ENCODE measurements around the gene RABGAP1L. TPM values are rescaled to one million over a fixed set of nuclear protein-coding genes. Genes with fewer than 3 reads are reported as not detected.

The RABGAP1L gene
- total and polyA plus RNA-seq, 2 of the 8 experiments (the other 6 are each of a cell fraction or from before 2014, with no cell fraction given), result 33.3 to 156 TPM

- FAIRE-seq, result no peak
- Histone ChIP-seq H3K9me3 (ENCODE audit: insufficient read depth in 2 of 2, low read depth in 1 of 2, low read length in 1 of 2) (no peaks in the 10 kb centered on the region), H3K79me2 (ENCODE audit: control insufficient read depth in 1 of 2, insufficient read depth in 2 of 2, low read length in 2 of 2) (peaks cover 0 to 24% of the 10 kb centered on the region in 2 experiments; a peak in 1 of 4 replicates), H2BK12ac (ENCODE audit: low read depth, low read length) (no peak overlapping the region), H3K4me1 (replicated peaks in 1 of 4; ENCODE audit: control insufficient read depth in 3 of 4, insufficient read depth in 4 of 4, low read length in 3 of 4) (no peaks in the 10 kb centered on the region), H3K4ac (replicated peaks; ENCODE audit: insufficient read length, low read depth, low read length) (no peak overlapping the region), H3K23me2 (ENCODE audit: low read depth, low read length) (no peaks in the 10 kb centered on the region), H3K27ac (ENCODE audit: low read depth, low read length) (no peak overlapping the region), H2BK5ac (ENCODE audit: low read depth, low read length) (no peak overlapping the region), H4K5ac (ENCODE audit: insufficient read length, low read depth, low read length) (no peak overlapping the region), H4K20me1 (replicated peaks in 1 of 2; ENCODE audit: control insufficient read depth in 1 of 2, insufficient read depth in 2 of 2, low read length in 2 of 2) (no peaks in the 10 kb centered on the region), H3K4me2 (ENCODE audit: insufficient read depth in 1 of 2, low read depth in 2 of 2, low read length in 2 of 2) (no peak overlapping the region), H2BK120ac (replicated peaks; ENCODE audit: low read depth, low read length) (no peak overlapping the region), H3K9ac (replicated peaks in 1 of 4; ENCODE audit: extremely low read depth in 1 of 4, low read depth in 3 of 4, low read length in 3 of 4) (no peak overlapping the region), H3K23ac (ENCODE audit: insufficient read length) (no peak overlapping the region), H3K79me1 (ENCODE audit: low read depth, low read length) (no peaks in the 10 kb centered on the region), H3K4me3 (ENCODE audit: extremely low read depth in 1 of 4, insufficient read depth in 2 of 4, low read depth in 3 of 4, low read length in 4 of 4) (no peak overlapping the region), H3K14ac (ENCODE audit: insufficient read length) (no peak overlapping the region), H4K8ac (ENCODE audit: extremely low read depth, insufficient read depth, low read length) (no peak overlapping the region), H4K91ac (replicated peaks; ENCODE audit: insufficient read length, low read length) (no peak overlapping the region), H3K27me3 (replicated peaks in 1 of 4; ENCODE audit: control insufficient read depth in 3 of 4, extremely low read depth in 1 of 4, insufficient read depth in 3 of 4, low read length in 3 of 4) (no peaks in the 10 kb centered on the region), H3K36me3 (ENCODE audit: control insufficient read depth in 2 of 4, insufficient read depth in 4 of 4, low read length in 3 of 4) (no peaks in the 10 kb centered on the region), H3K18ac (ENCODE audit: extremely low read depth, low read length) (no peak overlapping the region), H2AFZ (ENCODE audit: low read length) (no peak overlapping the region), H2AK5ac (ENCODE audit: low read depth, low read length) (no peak overlapping the region), H2BK15ac (ENCODE audit: low read length) (no peak overlapping the region), H3K56ac (replicated peaks; ENCODE audit: insufficient read length, low read depth, low read length) (no peak overlapping the region), H2BK20ac (ENCODE audit: low read length) (no peak overlapping the region)
- POLR2A ChIA-PET (ENCODE audit: partially characterized antibody), result interaction anchor here (0.7 to 1.1 kb wide), 2 partner anchors 67 to 299 kb away, joined by 3 to 4 read pairs; partner anchors contain the start of gene ZBTB37
- DNase-seq (ENCODE audit: low read depth in 1 of 2, low spot score in 2 of 2), result no peak
- 85% methylated on average over 2 of the region's 2 CpGs; no CpG with 5 or more reads in 1 of the 2 experiments for WGBS, 2 experiments (ENCODE audit: extremely low coverage in 1 of 2, insufficient coverage in 1 of 2, insufficient read length in 1 of 2, insufficient replicate concordance in 2 of 2, low coverage in 1 of 2, low lambda C conversion rate in 2 of 2, missing lambda C conversion rate in 1 of 2)
- CTCF ChIA-PET (ENCODE audit: partially characterized antibody), result no interaction called here
- TF ChIP-seq CBX8 (IDR thresholded peaks at IDR 0.05; ENCODE audit: borderline replicate concordance, low read depth, low read length) (no peak), USF2 (IDR thresholded peaks at IDR 0.05; ENCODE audit: low read length) (no peak), SP4 (IDR thresholded peaks at IDR 0.05; ENCODE audit: low read length) (no peak), SRF (IDR thresholded peaks at IDR 0.05; ENCODE audit: low read depth, low read length) (no peak), CTBP2 (IDR thresholded peaks at IDR 0.05; ENCODE audit: borderline replicate concordance, insufficient read depth, insufficient read length, low read length) (no peak), BRCA1 (IDR thresholded peaks at IDR 0.05; ENCODE audit: low read depth, low read length) (no peak), RAD21 (IDR thresholded peaks at IDR 0.05 in 1 of 2, conservative IDR thresholded peaks at IDR 0.05 in 1 of 2; ENCODE audit: low read depth in 2 of 2, low read length in 2 of 2) (no peak), NANOG (IDR thresholded peaks at IDR 0.05; ENCODE audit: insufficient read depth, low read depth, low read length, poor library complexity, severe bottlenecking) (no peak)
- TF ChIP-seq, protein P1, sequence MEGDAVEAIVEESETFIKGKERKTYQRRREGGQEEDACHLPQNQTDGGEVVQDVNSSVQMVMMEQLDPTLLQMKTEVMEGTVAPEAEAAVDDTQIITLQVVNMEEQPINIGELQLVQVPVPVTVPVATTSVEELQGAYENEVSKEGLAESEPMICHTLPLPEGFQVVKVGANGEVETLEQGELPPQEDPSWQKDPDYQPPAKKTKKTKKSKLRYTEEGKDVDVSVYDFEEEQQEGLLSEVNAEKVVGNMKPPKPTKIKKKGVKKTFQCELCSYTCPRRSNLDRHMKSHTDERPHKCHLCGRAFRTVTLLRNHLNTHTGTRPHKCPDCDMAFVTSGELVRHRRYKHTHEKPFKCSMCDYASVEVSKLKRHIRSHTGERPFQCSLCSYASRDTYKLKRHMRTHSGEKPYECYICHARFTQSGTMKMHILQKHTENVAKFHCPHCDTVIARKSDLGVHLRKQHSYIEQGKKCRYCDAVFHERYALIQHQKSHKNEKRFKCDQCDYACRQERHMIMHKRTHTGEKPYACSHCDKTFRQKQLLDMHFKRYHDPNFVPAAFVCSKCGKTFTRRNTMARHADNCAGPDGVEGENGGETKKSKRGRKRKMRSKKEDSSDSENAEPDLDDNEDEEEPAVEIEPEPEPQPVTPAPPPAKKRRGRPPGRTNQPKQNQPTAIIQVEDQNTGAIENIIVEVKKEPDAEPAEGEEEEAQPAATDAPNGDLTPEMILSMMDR (IDR thresholded peaks at IDR 0.05; ENCODE audit: control extremely low read depth in 1 of 3, insufficient read depth in 1 of 3, low read depth in 1 of 3, low read length in 3 of 3), result no peak
These were observed 8.0 kb downstream of the RABGAP1L start for GRCh38 chr1:174167265-174167803.

All from H1 (cell line).